ENCODE results near the gene ANKS1A. TPM values are rescaled to one million over a fixed set of nuclear protein-coding genes. Genes with fewer than 3 reads are reported as not detected.

ANKS1A gene
- total RNA-seq, 2 experiments from 2014 or later = 6.0 to 6.7 TPM

GRCh38 chr6:35035481-35036030 lies 146.5 kb downstream of the ANKS1A start:
- Mint-ChIP-seq H3K4me3 (no peak overlapping the region), H3K36me3 (ENCODE audit: low read depth) (no peaks in the 10 kb centered on the region), H3K4me1 (ENCODE audit: low read depth) (no peaks in the 10 kb centered on the region), H3K9me3 (no peaks in the 10 kb centered on the region), H3K27me3 (no peaks in the 10 kb centered on the region), H3K27ac (no peak overlapping the region)
- no peak for ATAC-seq
- POLR2A ChIA-PET = no interaction called here
- TF ChIP-seq CTCF (IDR thresholded peaks at IDR 0.05) = no peak
- no peak for DNase-seq
- CTCF ChIA-PET = no interaction called here
- intact Hi-C loops (cut with micrococcal nuclease) = no loop called here

GRCh38 chr6:35036059-35036827 lies 147.2 kb downstream of the ANKS1A start:
- Mint-ChIP-seq H3K4me3 (no peak overlapping the region), H3K36me3 (ENCODE audit: low read depth) (no peaks in the 10 kb centered on the region), H3K27ac (no peak overlapping the region), H3K9me3 (no peaks in the 10 kb centered on the region), H3K27me3 (no peaks in the 10 kb centered on the region), H3K4me1 (ENCODE audit: low read depth) (no peaks in the 10 kb centered on the region)
- intact Hi-C loops (cut with micrococcal nuclease) = no loop called here
- TF ChIP-seq CTCF (IDR thresholded peaks at IDR 0.05) = no peak
- ChIA-PET CTCF (no interaction called here), POLR2A (no interaction called here)
- DNase-seq (no peak), ATAC-seq (no peak)

GRCh38 chr6:35036828-35037663 lies 148.0 kb downstream of the ANKS1A start:
- TF ChIP-seq CTCF (IDR thresholded peaks at IDR 0.05) = no peak
- Mint-ChIP-seq H3K4me1 (ENCODE audit: low read depth) (no peaks in the 10 kb centered on the region), H3K27ac (no peak overlapping the region), H3K27me3 (no peaks in the 10 kb centered on the region), H3K4me3 (no peak overlapping the region), H3K9me3 (no peaks in the 10 kb centered on the region), H3K36me3 (ENCODE audit: low read depth) (no peaks in the 10 kb centered on the region)
- POLR2A ChIA-PET = no interaction called here
- intact Hi-C loops (cut with micrococcal nuclease) = no loop called here
- DNase-seq (no peak), ATAC-seq (no peak)
- CTCF ChIA-PET = no interaction called here

GRCh38 chr6:35037664-35038038 lies 148.6 kb downstream of the ANKS1A start:
- H3K4me1 Mint-ChIP-seq (ENCODE audit: low read depth) = no peaks in the 10 kb centered on the region
- no peaks in the 10 kb centered on the region for H3K27me3 Mint-ChIP-seq
- TF ChIP-seq CTCF (IDR thresholded peaks at IDR 0.05) = no peak
- intact Hi-C loops (cut with micrococcal nuclease) = no loop called here
- no peaks in the 10 kb centered on the region for H3K36me3 Mint-ChIP-seq (ENCODE audit: low read depth)
- H3K4me3 Mint-ChIP-seq = no peak overlapping the region
- H3K9me3 Mint-ChIP-seq = no peaks in the 10 kb centered on the region
- POLR2A ChIA-PET = no interaction called here
- CTCF ChIA-PET = no interaction called here
- DNase-seq = no peak
- H3K27ac Mint-ChIP-seq = no peak overlapping the region
- ATAC-seq = no peak

GRCh38 chr6:35038076-35038475 lies 149.0 kb downstream of the ANKS1A start:
- no peak overlapping the region for H3K27ac Mint-ChIP-seq
- intact Hi-C loops (cut with micrococcal nuclease) = no loop called here
- no peak overlapping the region for H3K4me3 Mint-ChIP-seq
- no peaks in the 10 kb centered on the region for H3K27me3 Mint-ChIP-seq
- no peaks in the 10 kb centered on the region for H3K36me3 Mint-ChIP-seq (ENCODE audit: low read depth)
- ChIA-PET POLR2A (no interaction called here), CTCF (no interaction called here)
- no peaks in the 10 kb centered on the region for H3K4me1 Mint-ChIP-seq (ENCODE audit: low read depth)
- no peaks in the 10 kb centered on the region for H3K9me3 Mint-ChIP-seq
- no peak for TF ChIP-seq CTCF (IDR thresholded peaks at IDR 0.05)
- ATAC-seq (no peak), DNase-seq (no peak)

Data from activated CD8-positive, alpha-beta T cell treated with anti-CD3 and anti-CD28 coated beads for 36 hours (primary cell).